KBM-7 (cell line): ENCODE measurements around the gene PCSK6.
"Not testable (repeated sequence)": the region's sequence is repeated elsewhere in the genome, so short reads cannot be mapped to it uniquely, and the experiment has no call there.

Source experiments
- DNase-seq: peaks from one replicate; pipeline ENCODE4 v3.0.0-alpha.2; 2015
- in situ Hi-C: fragments of 300-500 bp; cut with MboI; formaldehyde crosslinking; loops from 2 replicates; pipeline ENCODE4 v1.14.3; 2020; ENCODE audit warnings: low sequenced_read_pairs, low pct_unique_long_range_greater_than_20kb, mixed read lengths

Gene PCSK6

DNA sequence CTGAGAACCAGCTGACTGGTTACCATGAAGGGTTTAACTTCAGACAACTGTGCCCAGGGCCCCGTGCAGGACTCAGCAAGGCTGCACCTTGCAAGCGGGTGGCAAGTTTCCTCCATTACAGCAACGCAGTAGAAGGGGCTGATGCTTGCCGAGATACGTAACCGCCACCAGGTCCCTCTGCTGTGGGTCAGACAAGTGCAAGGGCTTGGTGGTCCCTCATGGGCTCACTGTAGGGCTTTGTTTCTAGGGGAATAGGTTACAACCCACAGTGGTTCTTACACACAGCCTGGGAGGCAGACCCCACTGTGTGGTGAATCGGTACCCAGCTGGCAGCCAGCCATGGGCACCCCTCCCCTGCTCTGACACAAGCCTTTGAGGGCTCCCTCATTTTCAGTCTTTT lies 179.0 kb downstream of the PCSK6 start:
- in situ Hi-C loops, result no loop called here

DNA sequence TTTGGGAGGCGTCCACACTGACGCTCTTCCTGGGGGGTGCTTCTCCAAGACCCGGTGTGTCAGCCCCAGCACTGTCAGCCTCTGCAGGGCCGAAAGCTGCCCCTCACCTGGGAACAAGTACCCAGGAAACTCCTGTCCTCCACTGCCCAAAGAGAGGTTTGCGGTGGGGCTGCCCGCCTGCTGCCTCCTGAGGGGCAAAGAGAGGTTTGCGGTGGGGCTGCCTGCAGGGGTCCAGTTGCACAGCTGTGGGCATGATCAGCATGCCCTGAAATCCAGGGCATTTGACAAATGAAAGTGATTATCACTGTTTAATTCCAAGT lies 179.4 kb downstream of the PCSK6 start:
- no peak for DNase-seq
- in situ Hi-C loops, result no loop called here

More for the DNA sequence above, 179.0 kb downstream of the PCSK6 start:
- no peak for DNase-seq

GRCh38 chr15:101309436-101310160 lies 179.9 kb downstream of the PCSK6 start:
- in situ Hi-C loops, result no loop called here
- no peak for DNase-seq

- in situ Hi-C loops, result no loop called here
- DNase-seq, result no peak
Observed at GRCh38 chr15:101308604-101309435, 180.7 kb downstream of the PCSK6 start.

- in situ Hi-C loops, result no loop called here
- no peak for DNase-seq
Observed at GRCh38 chr15:101307897-101308603, 181.5 kb downstream of the PCSK6 start.

DNA sequence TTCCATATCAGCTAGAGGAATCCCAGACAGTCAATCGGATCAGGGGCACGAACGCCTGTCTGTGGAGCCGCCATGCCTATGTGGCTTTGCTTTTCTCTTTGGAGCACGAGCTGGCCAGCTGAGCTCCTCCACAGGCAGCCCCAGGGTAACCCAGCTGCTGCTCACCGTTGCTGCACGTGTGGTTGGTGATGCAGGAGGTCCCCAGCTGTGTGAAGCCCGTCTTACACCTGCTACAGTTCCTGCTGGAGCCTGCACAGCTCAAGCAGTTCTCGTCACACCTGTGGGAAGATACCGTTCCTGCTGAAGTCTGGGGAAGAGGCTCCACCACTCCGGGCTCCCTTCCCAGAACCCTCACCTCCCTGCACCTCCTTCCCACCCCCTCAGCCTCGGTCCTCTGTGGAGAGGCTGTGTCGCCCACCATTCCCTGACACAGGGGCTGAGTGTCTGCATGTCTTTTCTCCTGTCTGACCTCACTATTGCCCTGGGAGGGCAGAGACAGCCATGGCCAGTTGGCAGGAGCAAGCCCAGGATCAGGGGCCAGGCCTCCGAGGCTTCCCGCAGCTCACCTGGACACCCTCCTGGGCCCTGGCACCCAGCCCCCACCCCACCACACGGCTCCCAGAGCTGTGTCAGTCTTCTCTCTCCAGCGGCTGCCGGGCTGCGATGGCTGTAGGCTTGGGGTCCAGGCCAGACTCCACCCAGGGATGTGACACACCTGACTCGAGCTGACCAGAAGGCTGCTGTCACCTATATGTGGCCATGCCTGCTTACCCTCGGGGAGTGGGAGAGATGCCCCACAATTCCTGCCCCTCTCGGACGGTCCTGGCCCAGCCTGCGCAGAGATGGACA lies 182.2 kb downstream of the PCSK6 start:
- DNase-seq, result no peak
- in situ Hi-C loops, result no loop called here

- no peak for DNase-seq
- in situ Hi-C loops, result no loop called here
Observed at GRCh38 chr15:101306341-101307047, 183.0 kb downstream of the PCSK6 start.

- in situ Hi-C loops, result no loop called here
Observed at GRCh38 chr15:101305820-101306255, 183.7 kb downstream of the PCSK6 start.

GRCh38 chr15:101303408-101303807 lies 186.1 kb downstream of the PCSK6 start:
- no peak for DNase-seq
- in situ Hi-C loops, result no loop called here

More at GRCh38 chr15:101305820-101306255, 183.7 kb downstream of the PCSK6 start:
- no peak for DNase-seq

DNA sequence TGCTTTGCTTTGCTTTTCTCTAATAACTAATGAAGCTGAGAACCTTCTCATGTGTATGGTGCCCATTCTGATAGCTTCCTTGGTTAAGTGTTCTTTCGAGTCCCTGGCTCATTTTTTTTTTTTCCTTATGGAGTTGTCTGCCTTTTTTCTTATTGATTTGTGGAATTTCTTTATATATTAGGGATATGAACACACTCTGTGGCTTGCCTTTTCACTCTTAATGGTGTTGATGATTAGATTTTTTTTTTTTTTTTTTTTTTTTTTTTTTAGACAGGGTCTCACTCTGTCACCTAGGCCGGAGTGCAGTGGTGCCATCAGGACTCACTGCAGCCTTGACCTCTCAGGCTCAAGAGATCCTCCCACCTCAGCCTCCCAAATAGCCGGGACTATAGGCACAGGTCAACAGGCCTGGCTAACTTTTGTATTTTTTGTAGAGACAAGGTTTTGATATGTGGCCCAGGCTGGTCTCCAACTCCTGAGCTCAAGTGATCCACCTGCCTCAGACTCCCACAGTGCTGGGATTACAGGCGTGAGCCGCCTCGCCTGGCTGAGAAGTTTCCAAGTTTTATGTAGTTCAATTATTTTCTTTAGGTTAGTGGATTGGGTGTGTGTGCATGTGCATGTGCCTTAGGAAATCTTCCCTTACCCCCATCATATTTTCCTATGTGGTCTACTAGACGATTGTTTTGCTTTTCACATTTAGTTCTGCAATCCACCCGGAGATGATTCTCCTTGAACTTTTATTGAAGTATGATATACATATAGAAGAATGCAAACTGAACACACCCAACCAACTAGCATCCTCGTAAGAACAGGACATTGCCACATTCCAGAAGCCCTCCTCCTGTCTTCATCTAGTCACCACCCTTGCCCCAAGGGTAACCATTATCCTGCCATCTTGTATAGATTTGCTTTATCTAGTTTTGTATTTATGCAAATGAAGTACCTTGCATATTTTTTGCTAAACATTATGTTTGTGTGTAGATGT lies 192.8 kb downstream of the PCSK6 start:
- DNase-seq, result no peak
- in situ Hi-C loops, result loop anchor here (10.0 kb wide), 1 partner anchor 348 kb away; no protein-coding TSS in a partner anchor

DNA sequence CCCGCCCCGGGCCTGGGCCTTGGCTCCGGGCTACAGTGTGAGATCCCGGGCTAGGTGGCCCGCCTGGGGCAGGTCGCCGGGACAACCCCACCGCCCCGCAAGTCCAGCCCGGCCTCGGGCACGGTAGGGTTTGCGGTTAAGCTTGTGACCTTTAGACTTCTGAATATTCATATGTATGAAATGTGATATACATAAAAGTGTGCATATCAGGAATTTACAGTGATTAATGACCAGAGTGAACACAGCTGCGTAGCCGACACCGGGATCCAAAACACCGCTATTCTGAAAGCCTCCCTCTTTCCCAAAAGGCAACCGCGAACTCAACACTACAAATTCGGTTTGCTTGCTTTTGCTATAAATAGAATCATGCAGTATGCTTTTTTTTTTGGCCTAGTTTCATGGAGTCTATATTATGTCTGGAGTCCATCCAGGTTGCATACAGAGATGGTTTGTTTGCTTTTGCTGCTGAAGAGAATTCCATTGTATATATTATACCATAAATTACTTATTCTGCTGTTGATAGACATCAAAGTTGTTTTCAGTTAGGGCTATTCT lies 193.8 kb downstream of the PCSK6 start:
- in situ Hi-C loops, result loop anchor here (10.0 kb wide), 1 partner anchor 349 kb away; no protein-coding TSS in a partner anchor
- DNase-seq, result no peak

- in situ Hi-C loops, result loop anchor here (10.0 kb wide), 1 partner anchor 350 kb away; no protein-coding TSS in a partner anchor
- peak; percentile 95 for DNase-seq
Observed at GRCh38 chr15:101294731-101295606, 194.5 kb downstream of the PCSK6 start, which contains the start of gene SNRPA1. TSS of gene SNRPA1 (minus strand) at chr15:101295248. CDS start at chr15:101295178, 70 bp downstream.

GRCh38 chr15:101293122-101293521 lies 196.4 kb downstream of the PCSK6 start:
- DNase-seq, result peak; percentile 7
- in situ Hi-C loops, result loop anchor here (10.0 kb wide), 1 partner anchor 352 kb away; no protein-coding TSS in a partner anchor

DNA sequence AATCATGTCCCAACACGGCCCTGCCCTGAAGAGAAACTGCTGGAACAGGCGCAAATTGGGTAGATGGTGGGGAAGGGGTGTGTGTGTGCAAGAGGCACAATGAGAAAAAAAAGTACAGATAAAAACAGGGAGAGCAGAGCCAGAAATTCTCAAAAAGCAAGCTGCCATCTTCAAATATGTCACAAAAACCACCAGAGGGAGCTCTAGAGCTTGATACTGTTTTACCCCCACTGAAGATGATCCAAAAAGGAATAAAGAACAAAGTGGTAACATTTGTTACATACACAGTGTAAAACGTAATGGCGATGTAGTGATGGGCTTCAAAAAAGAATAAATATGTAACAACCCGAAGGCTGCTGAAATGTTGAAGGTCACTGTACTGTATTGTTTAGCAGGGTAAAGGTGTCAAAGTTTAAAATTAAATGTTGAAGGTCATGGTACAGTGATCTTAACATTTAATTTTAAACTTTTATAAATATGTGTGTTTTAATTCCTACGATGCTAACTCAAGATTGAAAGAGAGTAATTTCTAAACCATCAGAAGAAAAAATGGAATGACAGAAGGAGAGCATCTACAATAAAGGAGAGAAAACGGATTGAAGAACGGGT lies 200.5 kb downstream of the PCSK6 start:
- DNase-seq, result peak; percentile 78
- in situ Hi-C loops, result no loop called here

DNA sequence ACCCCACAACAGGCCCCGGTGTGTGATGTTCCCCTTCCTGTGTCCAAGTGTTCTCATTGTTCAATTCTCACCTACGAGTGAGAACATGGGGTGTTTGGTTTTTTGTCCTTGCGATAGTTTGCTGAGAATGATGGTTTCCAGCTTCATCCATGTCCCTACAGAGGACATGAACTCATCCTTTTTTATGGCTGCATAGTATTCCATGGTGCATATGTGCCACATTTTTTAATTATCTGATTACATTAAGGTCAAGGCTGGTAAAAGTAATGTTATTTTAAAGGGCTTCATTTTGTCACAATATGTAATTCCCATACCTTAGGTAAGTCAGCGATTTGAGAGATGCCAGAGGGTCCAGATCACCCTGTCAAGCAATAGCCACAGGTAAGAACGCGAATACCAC lies 202.2 kb downstream of the PCSK6 start:
- DNase-seq, in situ Hi-C loops: not testable (repeated sequence)
